Measurements from ENCODE around the gene CCHCR1. TPM values are rescaled to one million over a fixed set of nuclear protein-coding genes. Genes with fewer than 3 reads are reported as not detected.
A peak's percentile ranks its signal among the peaks of the same experiment; 100 is the strongest.

The CCHCR1 gene
- total and polyA plus RNA-seq, 2 of the 13 experiments (the other 11 are each of a cell fraction or from before 2014, with no cell fraction given): 14.6 to 28.2 TPM

GRCh38 chr6:31197559-31198305 is 40.1 kb upstream of the CCHCR1 start (continued):
- TF ChIP-seq ZNF564 (CRISPR knock-in tag; IDR thresholded peaks at IDR 0.05): peak; percentile 89
- no peak for TF ChIP-seq SOX6 (IDR thresholded peaks at IDR 0.05)
- peak; percentile 40; the same call in 1 of the 2 replicates for TF ChIP-seq SOX6 (CRISPR knock-in tag; IDR thresholded peaks at IDR 0.05)
- no peak for TF ChIP-seq ZBTB4 (CRISPR knock-in tag; IDR thresholded peaks at IDR 0.05; ENCODE audit: borderline replicate concordance)
- TF ChIP-seq NR2F1 (CRISPR knock-in tag; IDR thresholded peaks at IDR 0.05): no peak
- TF ChIP-seq ZBED4 (CRISPR knock-in tag; IDR thresholded peaks at IDR 0.05; ENCODE audit: borderline replicate concordance): no peak
- no peak for TF ChIP-seq DPF2 (CRISPR knock-in tag; IDR thresholded peaks at IDR 0.05; ENCODE audit: borderline replicate concordance, low read depth)
- peak; percentile 33; the same call in 1 of the 2 replicates for TF ChIP-seq UBTF (CRISPR knock-in tag; IDR thresholded peaks at IDR 0.05)
- peak; percentile 24; the same call in 1 of the 2 replicates for TF ChIP-seq ZNF543 (CRISPR knock-in tag; IDR thresholded peaks at IDR 0.05)
- TF ChIP-seq NKX3-1 (CRISPR knock-in tag; IDR thresholded peaks at IDR 0.05): no peak
- TF ChIP-seq IKZF5 (CRISPR knock-in tag; IDR thresholded peaks at IDR 0.05): peak; percentile 36; the same call in 1 of the 2 replicates
- no peak for TF ChIP-seq PLSCR1 (CRISPR knock-in tag; IDR thresholded peaks at IDR 0.05; ENCODE audit: borderline replicate concordance)
- TF ChIP-seq ZNF547 (CRISPR knock-in tag; IDR thresholded peaks at IDR 0.05): no peak
- no peak for TF ChIP-seq ZSCAN30 (CRISPR knock-in tag; IDR thresholded peaks at IDR 0.05)
- 0 out of 2 replicates have a peak, but pooled peaks have one; percentile 33 for TF ChIP-seq ZBTB42 (CRISPR knock-in tag; IDR thresholded peaks at IDR 0.05)
- TF ChIP-seq ZNF432 (CRISPR knock-in tag; IDR thresholded peaks at IDR 0.05; ENCODE audit: borderline replicate concordance): no peak
- no peak for TF ChIP-seq NFATC3 (CRISPR knock-in tag; IDR thresholded peaks at IDR 0.05)

Measured in HepG2 (cell line).